Stimulated activated CD4-positive, alpha-beta T cell treated with anti-CD3 and anti-CD28 coated beads, TNF-alpha, amount 100 ng/mL, for 24 hours (primary cell): Measurements from ENCODE around the gene CLCN3.
"Not testable (repeated sequence)": the region's sequence is repeated elsewhere in the genome, so short reads cannot be mapped to it uniquely, and the experiment has no call there.

Source experiments
- DNase-seq, 3 experiments: peaks; one replicate each; pipeline ENCODE4 v3.0.0-alpha.2; 2020; ENCODE audit warnings: low read depth in 3 of 3

Gene CLCN3

GRCh38 chr4:169619958-169620879, at the start of gene CLCN3:
CLCN3 (plus strand) TSS chr4:169620578; CDS start chr4:169635929, 15,351 bp downstream.
- DNase-seq, result peak; percentile 79 to 92 (median 85)

GRCh38 chr4:169571012-169571411, 49.4 kb upstream of the CLCN3 start:
- not testable (repeated sequence) for DNase-seq

GRCh38 chr4:169571435-169571834, 48.9 kb upstream of the CLCN3 start:
- no peak for DNase-seq

- no peak for DNase-seq
Measured at GRCh38 chr4:169573889-169574288, 46.5 kb upstream of the CLCN3 start.

- no peak for DNase-seq
Measured at GRCh38 chr4:169582203-169582602, 38.2 kb upstream of the CLCN3 start.

GRCh38 chr4:169582706-169583105, 37.7 kb upstream of the CLCN3 start:
- no peak for DNase-seq

- no peak for DNase-seq
Measured at GRCh38 chr4:169583563-169583962, 36.8 kb upstream of the CLCN3 start.

GRCh38 chr4:169593050-169593560, 27.3 kb upstream of the CLCN3 start:
- DNase-seq, result no peak

- no peak for DNase-seq
Measured at GRCh38 chr4:169594560-169595195, 25.7 kb upstream of the CLCN3 start.

- DNase-seq, result no peak
Measured at GRCh38 chr4:169601016-169601771, 19.2 kb upstream of the CLCN3 start.

GRCh38 chr4:169603312-169603711, 17.1 kb upstream of the CLCN3 start:
- no peak for DNase-seq

- no peak for DNase-seq
Measured at GRCh38 chr4:169604131-169604900, 16.1 kb upstream of the CLCN3 start.

GRCh38 chr4:169604903-169605331, 15.5 kb upstream of the CLCN3 start:
- DNase-seq, result no peak

GRCh38 chr4:169611157-169611556, 9.2 kb upstream of the CLCN3 start:
- DNase-seq, result no peak

GRCh38 chr4:169611991-169612870, 8.1 kb upstream of the CLCN3 start, which contains the start of gene NEK1:
NEK1 (minus strand) TSS chr4:169612583; CDS start chr4:169602630, 9,953 bp downstream.
- DNase-seq, result peak; percentile 76 to 88 (median 79)

GRCh38 chr4:169612871-169613859, 7.2 kb upstream of the CLCN3 start:
- peak in 2 of 3 experiments; percentile 40 to 63 for DNase-seq

- DNase-seq, result no peak
Measured at GRCh38 chr4:169615467-169616106, 4.8 kb upstream of the CLCN3 start.

- no peak for DNase-seq
Measured at GRCh38 chr4:169616846-169617245, 3.5 kb upstream of the CLCN3 start.
